ENCODE results near the gene CYP17A1.
"Not testable (repeated sequence)": the region's sequence is repeated elsewhere in the genome, so short reads cannot be mapped to it uniquely, and the experiment has no call there.

CYP17A1 gene

GRCh38 chr10:102837230-102837721 is at the start of gene CYP17A1:
Gene CYP17A1 (minus strand): TSS chr10:102837413. CDS start chr10:102837361, 52 bp downstream.
- DNase-seq (ENCODE audit: low spot score), result no peak

- DNase-seq (ENCODE audit: low spot score), result no peak
These were observed 43.0 kb upstream of the CYP17A1 start for GRCh38 chr10:102880256-102880655.

- DNase-seq (ENCODE audit: low spot score), result no peak
These were observed 41.4 kb upstream of the CYP17A1 start for GRCh38 chr10:102878629-102879028.

GRCh38 chr10:102876747-102877153 is 39.5 kb upstream of the CYP17A1 start:
- DNase-seq (ENCODE audit: low spot score), result no peak

GRCh38 chr10:102872163-102872562 is 35.0 kb upstream of the CYP17A1 start:
- no peak for DNase-seq (ENCODE audit: low spot score)

- no peak for DNase-seq (ENCODE audit: low spot score)
These were observed 33.0 kb upstream of the CYP17A1 start for GRCh38 chr10:102870221-102870620.

- no peak for DNase-seq (ENCODE audit: low spot score)
These were observed 32.3 kb upstream of the CYP17A1 start, which contains the start of gene AS3MT for GRCh38 chr10:102869258-102870198. Gene AS3MT (plus strand): TSS chr10:102869470. CDS start chr10:102869593, 123 bp downstream.

GRCh38 chr10:102868911-102869257 is 31.7 kb upstream of the CYP17A1 start:
- no peak for DNase-seq (ENCODE audit: low spot score)

GRCh38 chr10:102865620-102866019 is 28.4 kb upstream of the CYP17A1 start:
- DNase-seq (ENCODE audit: low spot score), result no peak

- no peak for DNase-seq (ENCODE audit: low spot score)
These were observed 26.4 kb upstream of the CYP17A1 start for GRCh38 chr10:102863660-102864059.

GRCh38 chr10:102859911-102860310 is 22.7 kb upstream of the CYP17A1 start:
- DNase-seq (ENCODE audit: low spot score), result no peak

GRCh38 chr10:102856758-102857424 is 19.7 kb upstream of the CYP17A1 start:
- no peak for DNase-seq (ENCODE audit: low spot score)

GRCh38 chr10:102855731-102856436 is 18.7 kb upstream of the CYP17A1 start:
- not testable (repeated sequence) for DNase-seq (ENCODE audit: low spot score)

- DNase-seq (ENCODE audit: low spot score), result not testable (repeated sequence)
These were observed 16.0 kb upstream of the CYP17A1 start for GRCh38 chr10:102853237-102853636.

GRCh38 chr10:102850025-102850518 is 12.9 kb upstream of the CYP17A1 start:
- no peak for DNase-seq (ENCODE audit: low spot score)

- DNase-seq (ENCODE audit: low spot score), result no peak
These were observed 8.2 kb upstream of the CYP17A1 start for GRCh38 chr10:102845352-102845902.

GRCh38 chr10:102844190-102844776 is 7.1 kb upstream of the CYP17A1 start:
- not testable (repeated sequence) for DNase-seq (ENCODE audit: low spot score)

GRCh38 chr10:102843139-102843538 is 5.9 kb upstream of the CYP17A1 start:
- DNase-seq (ENCODE audit: low spot score), result not testable (repeated sequence)

GRCh38 chr10:102841827-102842345 is 4.7 kb upstream of the CYP17A1 start:
- no peak for DNase-seq (ENCODE audit: low spot score)

- DNase-seq (ENCODE audit: low spot score), result not testable (repeated sequence)
These were observed 1.2 kb upstream of the CYP17A1 start for GRCh38 chr10:102838276-102838927.
